GM19239 (cell line): Measurements from ENCODE around the gene ADRM1.

ENCODE experiments used
- DNase-seq: peaks from one replicate; pipeline ENCODE4 v3.0.0; 2011; ENCODE audit warnings: low spot score; ENCODE audit not compliant: insufficient read length
- FAIRE-seq: peaks from 2 replicates; lab custom pipeline; 2011; peaks lifted over from hg19 to GRCh38; lab: Jason Lieb, UNC

The ADRM1 gene

DNA sequence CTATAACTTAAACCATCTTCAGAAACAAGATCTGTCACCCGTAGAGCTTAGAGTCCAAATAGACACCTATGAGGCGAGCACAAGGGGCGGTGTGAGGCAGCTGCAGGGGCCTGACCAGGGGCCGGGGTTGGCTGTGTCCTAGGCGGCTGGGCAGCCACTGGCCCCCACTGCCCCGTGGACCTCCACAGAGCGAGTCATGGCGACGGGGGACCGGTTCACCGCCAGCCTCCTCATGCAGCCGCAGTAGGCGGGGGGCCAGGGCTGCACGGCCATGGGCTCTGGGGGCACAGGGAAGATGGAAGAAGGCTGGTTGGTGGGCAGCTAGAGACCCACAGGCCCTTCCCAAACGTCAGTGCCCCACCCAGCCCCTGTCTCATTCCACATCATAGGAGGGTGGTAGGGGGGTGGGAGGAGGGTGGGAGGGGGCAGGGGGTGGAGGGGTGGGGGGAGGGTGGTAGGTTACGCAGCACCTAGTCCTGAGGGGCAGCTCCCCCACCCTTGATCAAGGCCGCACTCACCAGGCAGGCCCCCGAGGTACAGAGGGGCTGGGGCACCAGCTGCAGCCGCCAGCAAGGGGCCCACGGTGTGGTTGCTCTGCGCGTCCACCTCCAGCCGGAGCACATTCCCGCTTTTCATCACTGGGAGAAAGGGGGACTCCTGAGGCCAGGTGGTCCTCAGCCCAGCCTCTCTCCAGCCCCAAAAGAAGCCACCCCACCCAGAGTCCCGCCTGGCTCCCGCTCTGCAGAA is 6.6 kb downstream of the ADRM1 start:
- DNase-seq (no peak), FAIRE-seq (no peak)

- FAIRE-seq (no peak), DNase-seq (no peak)
Observed at GRCh38 chr20:62309947-62310756, 7.4 kb downstream of the ADRM1 start.

DNA sequence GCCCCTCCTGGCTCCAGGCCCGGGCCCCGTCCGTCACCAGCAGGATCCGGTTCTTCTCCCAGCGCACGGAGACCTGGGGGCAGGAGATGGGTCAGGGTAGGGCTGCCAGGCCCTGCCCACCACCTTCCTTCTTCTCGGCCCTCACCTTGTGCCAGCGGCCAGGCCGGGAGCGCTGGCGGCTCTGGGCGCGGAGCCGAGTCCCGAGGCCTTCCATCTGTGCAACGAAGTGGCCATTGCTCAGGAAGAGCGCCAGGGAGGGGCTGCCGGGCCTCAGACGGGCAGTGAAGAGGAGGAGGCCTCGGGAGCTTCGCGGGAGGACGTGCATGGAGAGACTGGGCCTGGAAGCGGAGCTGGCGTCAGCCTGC is 7.9 kb downstream of the ADRM1 start:
- FAIRE-seq (no peak), DNase-seq (no peak)

DNA sequence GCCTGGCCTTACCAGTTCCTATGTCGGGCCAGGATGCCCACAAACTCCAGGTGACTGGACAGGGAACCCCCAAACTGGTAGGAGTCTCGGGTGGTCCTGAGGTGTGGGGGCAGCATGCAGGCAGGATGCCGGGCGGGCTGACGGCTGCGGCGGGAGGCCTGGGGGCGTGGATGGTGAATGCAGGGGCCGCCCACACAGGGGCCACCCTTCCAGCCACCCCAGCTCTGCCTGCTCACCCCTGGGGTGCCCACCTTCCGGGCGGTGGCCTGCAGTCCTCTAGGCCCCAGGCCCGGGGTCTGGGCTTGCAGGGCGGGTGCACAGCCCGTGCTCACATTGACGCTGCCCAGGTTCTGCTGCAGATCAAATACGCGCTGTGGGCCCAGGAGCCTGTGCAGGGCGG is 8.4 kb downstream of the ADRM1 start:
- no peak for FAIRE-seq
- DNase-seq: no peak

DNA sequence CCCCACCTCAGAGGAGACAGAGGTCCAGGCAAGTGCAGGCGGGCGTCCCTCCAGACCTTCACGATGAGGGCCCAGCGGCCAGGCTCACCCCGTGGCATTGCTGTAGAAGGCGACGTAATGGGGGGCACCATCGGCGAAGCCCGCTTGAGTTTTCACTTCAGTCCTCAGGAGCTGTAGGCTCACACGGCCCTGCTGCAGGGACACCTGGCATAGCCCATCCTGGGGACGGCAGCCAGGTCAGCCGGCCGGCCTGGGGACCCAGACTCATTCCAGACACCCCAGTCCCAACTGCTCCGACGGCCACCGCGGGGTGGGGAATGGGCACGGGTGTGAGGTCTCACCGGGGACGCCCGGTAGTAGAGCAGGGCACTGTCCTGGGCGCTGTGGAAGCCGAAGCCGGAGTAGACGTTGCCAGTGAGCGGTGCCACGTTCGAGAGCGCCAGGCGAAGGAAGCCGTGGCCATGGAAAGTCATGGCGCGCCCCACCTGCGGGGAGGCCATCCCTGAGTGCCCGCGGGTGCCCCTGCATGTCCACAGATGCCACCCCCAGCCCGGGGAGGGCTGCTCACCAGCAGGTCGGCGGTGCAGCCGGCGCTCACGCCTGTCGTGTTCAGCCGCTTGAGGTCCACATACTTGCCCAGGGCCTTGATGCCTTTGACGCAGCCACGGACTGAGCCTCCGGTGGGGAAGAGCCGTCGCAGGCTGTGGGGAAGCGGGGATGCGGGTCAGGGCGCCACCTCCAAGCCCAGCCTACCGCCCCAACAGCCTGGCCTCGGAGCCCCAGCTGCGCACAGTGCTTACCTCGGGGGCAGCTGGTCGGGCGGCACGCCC is 9.2 kb downstream of the ADRM1 start:
- no peak for FAIRE-seq
- no peak for DNase-seq

DNA sequence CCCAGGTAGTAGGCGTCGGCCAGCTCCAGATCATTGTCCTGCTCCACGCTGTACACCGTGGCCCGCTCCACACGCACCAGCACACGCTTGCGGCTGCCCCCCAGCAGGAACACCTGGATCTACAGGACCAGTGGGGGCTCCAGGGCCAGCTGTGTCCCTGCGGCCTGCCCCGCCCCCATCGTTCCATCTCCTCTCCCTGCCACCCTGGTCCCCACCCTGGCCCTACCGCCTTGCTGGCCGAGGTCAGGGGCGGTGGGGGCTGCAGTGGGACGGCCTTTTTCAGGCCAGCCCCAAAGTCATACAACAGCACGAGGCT is 9.8 kb downstream of the ADRM1 start:
- DNase-seq: no peak
- FAIRE-seq: no peak

- DNase-seq: no peak
- FAIRE-seq: no peak
Observed at GRCh38 chr20:62313021-62313420, 10.2 kb downstream of the ADRM1 start.

DNA sequence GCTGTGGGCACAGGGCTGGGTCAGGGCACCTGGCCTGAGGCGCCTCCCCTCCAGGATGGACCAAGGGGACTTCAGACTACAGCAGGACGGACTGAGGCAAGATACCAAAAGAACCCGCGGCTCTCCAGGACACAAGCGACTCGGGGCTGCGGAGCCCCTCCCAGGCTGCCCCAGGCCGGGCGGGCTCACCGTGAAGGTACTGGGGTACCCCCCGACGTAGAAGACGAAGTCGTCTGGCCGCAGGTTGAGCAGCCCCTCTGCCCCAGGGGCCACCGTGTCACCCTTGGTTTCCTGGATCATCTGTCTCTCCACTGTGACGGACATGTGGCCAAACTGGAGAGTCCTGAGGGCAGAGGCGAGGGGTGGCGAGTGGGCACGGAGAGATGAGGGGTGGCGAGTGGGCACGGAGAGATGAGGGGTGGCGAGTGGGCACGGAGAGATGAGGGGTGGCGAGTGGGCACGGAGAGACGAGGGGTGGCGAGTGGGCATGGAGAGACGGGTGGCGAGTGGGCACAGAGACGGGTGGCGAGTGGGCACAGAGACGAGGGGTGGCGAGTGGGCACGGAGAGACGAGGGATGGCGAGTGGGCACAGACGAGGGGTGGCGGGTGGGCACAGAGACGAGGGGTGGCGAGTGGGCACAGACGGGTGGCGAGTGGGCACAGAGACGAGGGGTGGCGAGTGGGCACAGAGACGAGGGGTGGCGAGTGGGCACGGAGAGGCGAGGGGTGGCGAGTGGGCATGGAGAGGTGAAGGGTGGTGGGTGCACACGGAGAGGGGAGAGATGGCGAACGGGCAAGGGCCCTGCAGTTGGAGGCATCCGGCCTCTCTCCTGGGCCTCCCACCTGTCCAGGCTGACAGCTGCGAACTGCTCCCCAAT is 10.9 kb downstream of the ADRM1 start:
- DNase-seq (no peak), FAIRE-seq (no peak)

- DNase-seq (no peak), FAIRE-seq (no peak)
Observed at GRCh38 chr20:62314339-62314638, 11.5 kb downstream of the ADRM1 start.

- FAIRE-seq: no peak
- no peak for DNase-seq
Observed at GRCh38 chr20:62314711-62315302, 12.0 kb downstream of the ADRM1 start.

- no peak for FAIRE-seq
- DNase-seq: no peak
Observed at GRCh38 chr20:62315773-62316172, 13.0 kb downstream of the ADRM1 start.

GRCh38 chr20:62316331-62317166 is 13.8 kb downstream of the ADRM1 start:
- DNase-seq: no peak
- no peak for FAIRE-seq

DNA sequence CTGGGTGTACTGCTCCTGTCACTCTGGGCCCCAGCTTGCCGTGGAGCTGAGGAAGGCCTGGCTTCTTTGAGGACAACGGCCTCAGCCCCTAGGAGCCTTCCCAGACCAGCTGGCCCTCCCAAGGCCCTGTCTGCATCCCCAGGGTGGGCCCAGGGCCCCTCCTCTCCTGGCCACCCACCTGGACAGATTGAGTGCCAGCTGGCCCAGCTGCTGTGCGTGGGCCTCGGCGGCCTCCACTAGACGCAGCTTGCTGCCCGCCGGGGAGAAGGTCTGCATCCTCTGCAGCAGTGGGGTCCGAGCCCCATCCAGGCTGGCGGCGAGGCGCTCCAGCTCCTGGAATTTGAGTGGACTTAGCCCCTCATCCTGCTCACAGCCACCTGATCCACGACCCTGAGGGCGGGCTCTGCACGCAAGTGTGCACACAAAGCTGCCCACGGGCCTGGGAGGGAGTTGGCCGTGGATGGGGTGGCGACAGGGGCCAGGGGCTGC is 14.4 kb downstream of the ADRM1 start:
- DNase-seq: no peak
- no peak for FAIRE-seq

GRCh38 chr20:62318400-62319345 is 15.9 kb downstream of the ADRM1 start:
- no peak for DNase-seq
- no peak for FAIRE-seq

GRCh38 chr20:62319346-62319909 is 16.6 kb downstream of the ADRM1 start:
- DNase-seq: no peak

GRCh38 chr20:62320581-62321354 is 18.0 kb downstream of the ADRM1 start:
- DNase-seq (no peak), FAIRE-seq (no peak)

More at GRCh38 chr20:62319346-62319909, 16.6 kb downstream of the ADRM1 start:
- FAIRE-seq: no peak

- FAIRE-seq (no peak), DNase-seq (no peak)
Observed at GRCh38 chr20:62321521-62321948, 18.7 kb downstream of the ADRM1 start.
